Smooth muscle cell of the brain vasculature (primary cell): ENCODE measurements around the gene ARHGEF1.
"Not testable (repeated sequence)": the region's sequence is repeated elsewhere in the genome, so short reads cannot be mapped to it uniquely, and the experiment has no call there.

ENCODE experiments used
- DNase-seq: peaks from one replicate; pipeline ENCODE4 v3.0.0-alpha.2; 2012; ENCODE audit warnings: low read depth, low spot score

The ARHGEF1 gene

GRCh38 chr19:41863209-41863931 lies 19.6 kb upstream of the ARHGEF1 start:
- no peak for DNase-seq

DNA sequence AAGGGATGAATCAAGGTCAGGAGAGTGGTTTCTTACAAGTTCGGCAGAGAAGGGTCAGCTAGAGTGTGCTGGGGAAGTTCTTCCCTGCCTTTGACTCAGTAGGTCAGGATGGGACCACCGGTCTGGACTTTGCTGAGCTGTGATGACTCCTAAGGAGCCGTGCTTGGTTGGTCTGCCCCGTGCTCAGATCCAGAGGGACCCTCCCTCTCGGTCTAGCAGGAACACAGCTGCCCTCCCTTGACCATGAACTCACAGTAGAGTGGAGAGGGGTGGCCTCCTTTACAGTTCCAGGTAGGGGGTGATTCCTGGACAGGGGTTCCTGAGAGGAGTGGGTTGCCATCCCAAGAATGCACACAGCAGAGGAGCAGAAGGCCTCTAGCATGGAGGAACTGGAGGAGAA lies 18.6 kb upstream of the ARHGEF1 start:
- no peak for DNase-seq

DNA sequence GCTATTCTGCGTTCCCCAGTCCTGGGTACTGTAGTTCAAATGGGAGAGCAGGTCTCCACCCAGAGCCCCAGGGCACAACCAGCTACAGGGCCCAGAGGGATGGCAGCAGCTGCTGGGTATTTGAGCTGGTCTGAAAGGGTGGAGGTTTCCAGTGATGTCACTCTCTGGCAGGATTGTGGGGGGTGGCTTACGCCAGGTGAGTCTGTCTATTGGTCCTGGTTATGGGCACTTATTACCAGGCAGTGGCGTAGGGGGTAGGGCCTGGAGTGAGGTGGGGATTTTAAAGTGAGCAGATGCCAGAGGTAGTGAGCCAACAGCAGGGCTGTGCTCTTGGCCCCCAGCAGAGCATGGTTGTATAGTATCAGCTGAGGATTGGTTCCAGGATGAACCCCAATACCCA lies 16.7 kb upstream of the ARHGEF1 start:
- DNase-seq, result no peak

- DNase-seq, result no peak
Measured at GRCh38 chr19:41868120-41868988, 14.6 kb upstream of the ARHGEF1 start.

GRCh38 chr19:41868989-41869300 lies 14.0 kb upstream of the ARHGEF1 start:
- DNase-seq, result no peak

GRCh38 chr19:41869374-41869955 lies 13.5 kb upstream of the ARHGEF1 start:
- no peak for DNase-seq

DNA sequence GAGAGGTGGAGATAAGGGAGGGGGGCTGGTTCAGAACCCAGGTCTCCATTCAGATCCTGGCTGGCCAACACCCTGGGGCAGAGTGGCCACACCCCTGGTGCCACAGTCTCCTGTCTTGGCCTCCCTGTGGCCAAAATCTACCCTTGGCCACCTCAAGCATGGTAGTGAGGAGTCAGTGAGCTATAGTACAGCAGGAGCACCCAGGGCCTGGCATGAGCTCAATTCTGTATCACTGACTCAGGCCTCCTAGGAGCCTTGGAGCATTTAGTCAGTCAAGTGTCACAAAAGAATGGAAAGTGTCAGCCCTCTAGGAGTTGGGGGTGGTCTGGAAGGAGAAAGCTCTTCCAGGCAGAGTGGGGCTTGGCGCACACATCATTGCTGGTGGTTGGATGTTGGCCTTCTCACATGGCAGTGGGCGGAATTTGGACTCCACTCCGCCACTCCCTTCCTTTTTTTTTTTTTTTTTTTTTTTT lies 12.5 kb upstream of the ARHGEF1 start:
- DNase-seq, result no peak

- no peak for DNase-seq
Measured at GRCh38 chr19:41871573-41872383, 11.2 kb upstream of the ARHGEF1 start.

DNA sequence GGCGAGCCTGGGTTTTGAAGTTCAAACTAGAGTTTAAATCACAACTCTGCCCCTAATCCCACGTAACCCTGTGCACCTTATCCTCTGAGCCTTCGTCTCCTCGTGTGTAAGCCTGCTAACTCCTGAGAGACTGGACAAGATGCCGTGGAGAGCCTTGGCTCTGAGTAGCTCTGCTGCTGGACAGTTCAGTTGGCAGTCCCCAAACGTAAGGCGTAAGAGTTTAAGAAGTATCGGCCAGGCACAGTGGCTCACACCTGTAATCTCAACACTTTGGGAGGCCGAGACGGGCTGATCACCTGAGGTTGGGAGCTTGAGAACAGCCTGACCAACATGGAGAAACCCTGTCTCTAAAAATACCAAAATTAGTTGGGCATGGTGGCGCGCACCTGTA lies 10.6 kb upstream of the ARHGEF1 start:
- no peak for DNase-seq

DNA sequence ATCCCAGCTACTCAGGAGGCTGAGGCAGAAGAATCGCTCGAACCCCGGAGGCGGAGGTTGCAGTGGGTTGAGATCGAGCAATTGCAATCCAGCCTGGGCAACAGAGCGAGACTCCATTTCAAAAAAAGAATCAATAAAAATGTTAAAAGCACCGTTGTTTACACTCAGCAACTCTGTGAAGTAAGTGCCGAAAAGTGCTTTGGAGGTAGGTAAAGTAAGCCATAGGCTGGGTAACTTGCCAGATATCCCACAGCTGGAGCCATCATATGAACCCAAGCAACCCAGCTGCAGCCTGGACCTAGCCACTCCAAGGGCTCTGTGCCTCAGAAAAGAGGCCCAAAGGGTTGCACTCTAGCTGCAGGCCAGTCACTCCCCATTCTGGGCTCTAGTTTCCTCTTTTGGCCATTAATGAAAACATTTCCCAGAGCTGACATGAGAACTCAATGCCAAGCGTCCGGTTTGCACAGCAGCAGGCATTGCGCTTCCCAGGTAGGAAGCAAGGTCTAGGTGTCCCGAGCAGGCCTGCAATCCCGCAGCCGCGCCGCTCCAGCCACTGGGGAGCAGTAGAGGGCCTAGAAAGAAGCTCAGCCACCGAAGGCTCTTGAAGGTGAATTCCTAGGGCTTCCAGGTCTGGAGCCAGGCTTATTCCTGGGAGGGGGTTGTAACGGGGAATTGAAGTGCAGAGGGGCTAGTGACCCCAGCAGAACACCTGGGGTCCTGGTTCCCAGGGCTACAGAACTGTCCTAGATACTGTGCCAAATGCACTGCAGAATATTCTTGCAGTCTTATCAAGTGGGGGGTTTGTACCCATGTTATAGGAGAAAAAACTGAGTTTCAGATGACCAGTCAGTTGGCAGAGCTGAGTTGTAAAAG lies 10.0 kb upstream of the ARHGEF1 start:
- no peak for DNase-seq

DNA sequence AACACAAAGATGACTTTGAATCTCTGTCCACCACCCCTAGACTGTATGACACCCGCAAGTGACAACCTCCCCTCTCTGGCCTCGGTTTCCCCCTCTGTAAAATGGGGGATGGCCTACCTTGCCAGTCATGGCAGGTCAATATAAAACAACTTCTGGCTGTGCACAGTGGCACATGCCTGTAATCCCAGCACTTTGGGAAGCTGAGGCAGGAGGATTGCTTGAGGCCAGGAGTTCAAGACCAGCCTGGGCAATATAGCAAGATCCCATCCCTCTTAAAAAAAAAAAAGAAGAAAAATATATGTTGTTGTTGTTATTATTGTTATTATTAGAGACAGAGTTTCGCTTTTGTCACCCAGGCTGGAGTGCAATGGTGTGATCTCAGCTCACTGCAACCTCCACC lies 7.0 kb upstream of the ARHGEF1 start:
- not testable (repeated sequence) for DNase-seq

DNA sequence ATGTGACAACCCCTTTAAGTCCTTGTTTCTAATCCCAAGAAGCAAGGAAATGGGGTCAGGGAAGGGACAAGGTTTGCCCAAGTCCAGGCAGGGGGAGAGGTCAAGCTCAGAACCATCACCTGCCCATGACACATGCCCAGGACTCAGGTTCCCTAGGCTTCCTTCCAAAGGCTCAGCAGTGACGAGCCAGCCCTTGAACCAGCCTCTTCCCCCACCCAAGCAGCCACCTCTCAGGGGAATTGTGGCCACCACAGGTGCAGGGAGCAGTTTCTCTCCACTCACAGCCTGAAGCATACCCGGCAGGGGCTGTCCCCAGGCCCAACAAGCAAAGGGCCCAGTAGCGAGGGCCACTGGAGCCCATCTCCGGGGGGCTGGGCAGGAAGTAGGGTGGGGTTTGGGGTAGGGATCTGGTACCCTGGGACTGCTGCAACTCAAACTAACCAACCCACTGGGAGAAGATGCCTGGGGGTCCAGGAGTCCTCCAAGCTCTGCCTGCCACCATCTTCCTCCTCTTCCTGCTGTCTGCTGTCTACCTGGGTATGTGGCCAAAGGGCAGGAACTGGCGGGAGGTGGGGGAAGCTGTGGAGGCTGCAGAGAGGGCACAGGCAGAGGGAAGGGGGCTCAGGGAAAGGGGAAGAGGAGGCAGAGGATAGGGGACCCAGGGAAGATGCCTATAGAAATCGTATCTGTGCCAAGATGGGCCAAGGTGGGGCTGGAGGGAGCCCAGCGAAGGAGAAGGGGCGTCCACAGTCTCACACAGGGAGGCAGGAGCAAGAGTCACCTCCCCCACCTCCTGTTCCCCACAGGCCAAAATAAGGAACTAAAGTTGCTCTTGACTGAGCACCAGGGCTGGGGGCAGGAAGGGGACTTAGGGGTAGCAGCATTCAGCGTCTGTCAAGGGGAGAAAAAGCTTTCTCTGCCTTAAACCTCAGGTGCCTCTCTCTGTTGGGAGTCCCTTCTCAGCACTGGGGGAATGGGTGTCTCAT lies 5.8 kb upstream of the ARHGEF1 start, which contains the start of gene CD79A:
TSS of gene CD79A (plus strand) at position 433 of the 986 bp plus-strand sequence. CDS start at position 459, 26 bp downstream.
- no peak for DNase-seq

DNA sequence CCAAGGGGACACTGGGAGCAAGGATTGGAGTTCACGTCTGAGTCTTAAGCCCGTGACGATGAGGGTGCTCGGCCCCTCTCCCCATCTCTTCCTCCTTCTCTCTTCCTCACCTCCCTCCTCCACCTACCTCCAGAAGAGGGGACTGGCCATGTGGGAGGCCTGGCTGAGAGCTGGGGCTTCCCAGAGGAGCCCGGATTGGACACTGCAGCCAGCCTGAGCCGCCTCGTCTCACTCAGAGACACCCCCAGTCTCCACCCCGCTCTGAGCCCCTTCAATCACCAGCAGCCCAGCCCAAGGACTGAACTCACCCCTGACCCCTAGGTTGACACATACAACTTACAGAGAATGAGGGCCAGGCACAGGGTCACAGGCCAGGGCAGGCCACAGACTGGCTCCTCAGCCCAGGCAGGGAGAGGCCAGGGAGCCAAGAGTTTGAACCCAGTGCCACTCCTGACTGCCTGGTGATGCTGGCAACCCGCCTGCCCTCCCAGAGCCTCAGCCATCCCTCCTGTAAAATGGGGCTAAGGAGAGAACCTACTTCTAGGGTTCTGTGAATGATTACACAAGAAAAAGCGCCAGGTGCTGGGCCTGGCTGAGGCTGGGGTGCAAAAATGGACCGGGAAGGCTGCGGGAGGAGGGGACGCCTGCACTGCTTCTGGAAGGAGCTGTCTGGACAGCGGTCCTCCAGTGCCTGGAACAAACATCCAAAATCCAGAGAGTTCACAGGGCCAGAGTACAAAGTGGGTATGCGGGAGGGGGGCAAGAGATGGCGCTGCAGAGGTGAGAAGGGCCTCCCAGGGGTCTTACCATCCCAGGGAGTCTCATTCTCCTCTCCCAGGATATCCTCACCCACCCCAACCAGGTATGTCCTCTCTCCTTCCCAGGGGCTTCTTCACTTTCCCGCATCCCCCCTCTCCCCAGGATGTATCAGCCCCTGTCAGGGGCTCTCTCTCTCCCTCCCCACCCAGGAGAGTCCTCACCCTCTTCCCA lies 4.8 kb upstream of the ARHGEF1 start:
- DNase-seq, result no peak

- no peak for DNase-seq
Measured at GRCh38 chr19:41879080-41879479, 3.9 kb upstream of the ARHGEF1 start.

DNA sequence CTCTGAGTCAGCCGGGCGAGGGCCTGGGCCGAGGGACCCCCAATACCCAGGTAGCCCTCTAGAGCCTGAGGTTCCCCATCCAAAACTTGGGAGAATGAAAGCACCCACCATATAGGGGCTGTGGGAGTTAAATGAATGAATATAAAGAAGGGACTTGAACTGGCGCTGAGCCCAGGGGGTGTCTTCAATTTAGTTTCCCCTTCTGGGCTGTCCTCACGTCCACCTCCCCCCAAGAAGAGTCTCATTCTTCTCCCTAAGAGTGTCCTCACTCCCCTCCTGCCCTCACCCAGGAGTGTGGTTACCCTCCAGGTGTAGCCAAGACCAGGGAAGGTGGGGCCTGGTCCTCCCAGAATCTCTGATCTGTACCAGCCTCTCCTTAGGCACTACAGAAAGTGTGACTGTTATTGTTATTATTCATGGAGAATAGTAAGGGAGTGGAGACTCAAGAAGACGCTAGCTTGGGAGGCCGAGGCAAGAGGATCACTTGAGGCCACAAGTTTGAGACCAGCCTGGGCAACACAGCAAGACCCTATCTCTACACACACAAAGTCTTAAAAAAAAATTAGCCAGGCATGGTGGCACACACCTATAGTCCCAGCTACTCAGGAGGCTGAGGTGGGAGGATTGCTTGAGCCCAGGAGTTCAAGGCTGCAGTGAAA lies 3.2 kb upstream of the ARHGEF1 start:
- no peak for DNase-seq

DNA sequence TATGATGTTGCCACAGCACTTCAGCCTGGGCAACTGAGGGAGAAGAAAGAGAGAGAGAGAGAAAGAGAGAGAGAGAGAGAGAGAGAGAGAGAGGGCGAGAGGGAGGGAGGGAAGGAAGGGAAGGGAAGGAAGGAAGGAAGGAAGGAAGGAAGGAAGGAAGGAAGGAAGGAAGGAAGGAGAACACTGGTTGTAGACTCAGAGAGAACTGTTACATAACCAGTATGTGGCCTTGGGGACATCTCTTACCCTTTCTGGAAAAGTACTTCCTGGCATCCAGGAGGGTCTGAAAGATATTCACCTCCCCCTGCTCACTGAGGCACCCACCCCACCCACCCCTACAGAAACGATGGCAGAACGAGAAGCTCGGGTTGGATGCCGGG lies 2.7 kb upstream of the ARHGEF1 start:
- no peak for DNase-seq

DNA sequence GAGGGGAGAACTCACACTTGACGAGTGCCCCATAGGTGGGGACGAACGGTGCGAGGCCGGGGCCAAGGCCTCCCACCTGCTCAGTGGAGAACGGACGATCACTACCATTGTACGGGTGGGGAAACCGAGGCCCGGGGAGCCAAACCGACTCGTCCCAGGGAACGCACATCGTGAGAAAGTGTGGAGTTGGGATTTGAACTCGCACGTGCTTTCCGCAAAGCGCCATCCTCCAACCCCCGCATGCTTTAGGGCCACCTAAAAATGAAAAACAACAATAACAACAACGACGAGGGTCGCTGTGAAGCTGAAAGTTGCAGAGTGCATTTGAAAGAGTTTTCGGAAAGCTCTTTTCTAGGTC lies 458 bp downstream of the ARHGEF1 start:
- DNase-seq, result no peak
